H1 (cell line): ENCODE results near the gene KCTD15. TPM values are rescaled to one million over a fixed set of nuclear protein-coding genes. Genes with fewer than 3 reads are reported as not detected.

Experiments
- CTCF ChIA-PET: fragments of 300-600 bp; sonication (Branson Sonifier 250); formaldehyde crosslinking; loops from one replicate; lab custom pipeline; 2021; ENCODE audit not compliant: partially characterized antibody; lab: Charles Lee
- POLR2A ChIA-PET: fragments of 300-600 bp; sonication (Branson Sonifier 250); formaldehyde crosslinking; loops from one replicate; lab custom pipeline; 2021; ENCODE audit warnings: inconsistent platforms; ENCODE audit not compliant: partially characterized antibody; lab: Charles Lee
- DNase-seq, 2 experiments: peaks; one replicate each; pipeline versions ENCODE4 v3.0.0 to v3.0.0-alpha.2; 2010 to 2022; ENCODE audit warnings: low spot score in 2 of 2, low read depth in 1 of 2, mixed read lengths in 1 of 2
- FAIRE-seq: peaks from 2 replicates; lab custom pipeline; 2011; peaks lifted over from hg19 to GRCh38; lab: Jason Lieb, UNC
- H2AFZ ChIP-seq: 2 replicates; pipeline ENCODE4 v1.8.1; 2012; ENCODE audit warnings: low read length, inconsistent platforms
- H2AK5ac ChIP-seq: 2 replicates; pipeline ENCODE4 v1.6.1; 2013; ENCODE audit warnings: low read depth, low read length
- H2BK120ac ChIP-seq: replicated peaks from 2 replicates; pipeline ENCODE3; 2013; ENCODE audit warnings: low read depth, low read length, inconsistent platforms
- H2BK12ac ChIP-seq: 2 replicates; pipeline ENCODE4 v1.6.1; 2013; ENCODE audit warnings: low read depth, low read length
- H2BK15ac ChIP-seq: 2 replicates; pipeline ENCODE4 v1.6.1; 2013; ENCODE audit warnings: low read length
- H2BK20ac ChIP-seq: 2 replicates; pipeline ENCODE4 v1.6.1; 2013; ENCODE audit warnings: low read length
- H2BK5ac ChIP-seq: 2 replicates; pipeline ENCODE4 v1.6.1; 2013; ENCODE audit warnings: low read depth, low read length
- H3K14ac ChIP-seq: 2 replicates; pipeline ENCODE4 v1.6.1; 2013; ENCODE audit warnings: inconsistent platforms; ENCODE audit not compliant: insufficient read length
- H3K18ac ChIP-seq: 2 replicates; pipeline ENCODE4 v1.6.1; 2013; ENCODE audit warnings: low read length; ENCODE audit errors: extremely low read depth
- H3K23ac ChIP-seq: 2 replicates; pipeline ENCODE4 v1.6.1; 2013; ENCODE audit warnings: inconsistent platforms; ENCODE audit not compliant: insufficient read length
- H3K23me2 ChIP-seq: 2 replicates; pipeline ENCODE4 v1.6.1; 2013; ENCODE audit warnings: low read depth, low read length
- H3K27ac ChIP-seq: 2 replicates; pipeline ENCODE4 v1.6.1; 2011; ENCODE audit warnings: low read depth, low read length, inconsistent platforms
- H3K27me3 ChIP-seq, 4 experiments: replicated peaks in 1 of 4; 1 replicate in 1 of 4; 2 replicates in 3 of 4; pipeline versions ENCODE4 v1.6.1 to v1.8.1; 2011 to 2013; ENCODE audit warnings: low read length in 3 of 4, mild to moderate bottlenecking in 3 of 4, inconsistent platforms in 2 of 4, mixed read lengths in 2 of 4, moderate library complexity in 1 of 4; ENCODE audit not compliant: control insufficient read depth in 3 of 4, insufficient read depth in 3 of 4; ENCODE audit errors: extremely low read depth in 1 of 4
- H3K36me3 ChIP-seq, 4 experiments: 2 replicates each; pipeline versions ENCODE4 v1.6.1 to v1.8.1; 2011 to 2013; ENCODE audit warnings: mild to moderate bottlenecking in 4 of 4, low read length in 3 of 4, moderate library complexity in 2 of 4, control low read depth in 1 of 4, inconsistent platforms in 1 of 4; ENCODE audit not compliant: insufficient read depth in 4 of 4, control insufficient read depth in 2 of 4
- H3K4ac ChIP-seq: replicated peaks from 2 replicates; pipeline ENCODE3; 2013; ENCODE audit warnings: low read length, low read depth, mixed read lengths, inconsistent platforms; ENCODE audit not compliant: insufficient read length
- H3K4me1 ChIP-seq, 4 experiments: replicated peaks in 1 of 4; 1 replicate in 1 of 4; 2 replicates in 3 of 4; pipeline versions ENCODE4 v1.6.1 to v1.8.1; 2011 to 2013; ENCODE audit warnings: low read length in 3 of 4, inconsistent platforms in 2 of 4, mixed read lengths in 1 of 4; ENCODE audit not compliant: insufficient read depth in 4 of 4, control insufficient read depth in 3 of 4
- H3K4me2 ChIP-seq, 2 experiments: 2 replicates each; pipeline versions ENCODE4 v1.6.1 to v1.8.1; 2011 to 2013; ENCODE audit warnings: low read depth in 2 of 2, low read length in 2 of 2, control low read depth in 1 of 2, inconsistent platforms in 1 of 2, mild to moderate bottlenecking in 1 of 2; ENCODE audit not compliant: insufficient read depth in 1 of 2
- H3K4me3 ChIP-seq, 4 experiments: fragments of 200-600, 300-600 bp in 1 of 4; sonication (generic), shearing (Covaris generic), sonication (Bioruptor Twin) in 1 of 4; 2 replicates each; pipeline versions ENCODE4 v1.5.1 to v1.8.1; 2011 to 2016; ENCODE audit warnings: low read length in 4 of 4, low read depth in 3 of 4, control low read depth in 2 of 4, inconsistent platforms in 2 of 4, mild to moderate bottlenecking in 2 of 4, mixed read lengths in 1 of 4, moderate library complexity in 1 of 4; ENCODE audit not compliant: insufficient read depth in 2 of 4; ENCODE audit errors: extremely low read depth in 1 of 4
- H3K56ac ChIP-seq: replicated peaks from 2 replicates; pipeline ENCODE3; 2013; ENCODE audit warnings: low read depth, mild to moderate bottlenecking, mixed read lengths, low read length, inconsistent platforms; ENCODE audit not compliant: insufficient read length
- H3K79me1 ChIP-seq: 2 replicates; pipeline ENCODE4 v1.6.1; 2013; ENCODE audit warnings: low read depth, low read length, control low read depth
- H3K79me2 ChIP-seq, 2 experiments: 2 replicates each; pipeline versions ENCODE4 v1.6.1 to v1.8.1; 2012 to 2013; ENCODE audit warnings: low read length in 2 of 2, mild to moderate bottlenecking in 2 of 2, inconsistent platforms in 1 of 2; ENCODE audit not compliant: insufficient read depth in 2 of 2, control insufficient read depth in 1 of 2
- H3K9ac ChIP-seq, 4 experiments: replicated peaks in 1 of 4; 1 replicate in 1 of 4; 2 replicates in 3 of 4; pipeline versions ENCODE4 v1.6.1 to v1.8.1; 2011 to 2013; ENCODE audit warnings: low read depth in 3 of 4, low read length in 3 of 4, control low read depth in 2 of 4, mild to moderate bottlenecking in 2 of 4, moderate library complexity in 2 of 4, inconsistent platforms in 1 of 4; ENCODE audit errors: extremely low read depth in 1 of 4
- H3K9me3 ChIP-seq, 2 experiments: 2 replicates each; pipeline versions ENCODE4 v1.6.1 to v1.8.1; 2012 to 2013; ENCODE audit warnings: mild to moderate bottlenecking in 2 of 2, moderate library complexity in 2 of 2, control low read depth in 1 of 2, inconsistent platforms in 1 of 2, low read depth in 1 of 2, low read length in 1 of 2, mixed read lengths in 1 of 2; ENCODE audit not compliant: insufficient read depth in 2 of 2
- H4K20me1 ChIP-seq, 2 experiments: replicated peaks in 1 of 2; 2 replicates each; pipeline versions ENCODE3 to v1.8.1; 2011 to 2013; ENCODE audit warnings: inconsistent platforms in 2 of 2, low read length in 2 of 2, mild to moderate bottlenecking in 1 of 2; ENCODE audit not compliant: insufficient read depth in 2 of 2, control insufficient read depth in 1 of 2
- H4K5ac ChIP-seq: 2 replicates; pipeline ENCODE4 v1.6.1; 2013; ENCODE audit warnings: low read length, low read depth, mixed read lengths, inconsistent platforms; ENCODE audit not compliant: insufficient read length
- H4K8ac ChIP-seq: 2 replicates; pipeline ENCODE4 v1.8.0; 2013; ENCODE audit warnings: mild to moderate bottlenecking, moderate library complexity, low read length, inconsistent platforms; ENCODE audit not compliant: insufficient read depth; ENCODE audit errors: extremely low read depth
- H4K91ac ChIP-seq: replicated peaks from 2 replicates; pipeline ENCODE3; 2013; ENCODE audit warnings: low read length, mixed read lengths, inconsistent platforms; ENCODE audit not compliant: insufficient read length
- CEBPB ChIP-seq: IDR thresholded peaks from 2 replicates; pipeline ENCODE4 v1.6.1; 2012; ENCODE audit warnings: low read depth, low read length
- EGR1 ChIP-seq: IDR thresholded peaks from 2 replicates; pipeline ENCODE4 v1.6.1; 2011; ENCODE audit warnings: low read depth, low read length, borderline replicate concordance
- EZH2 ChIP-seq: fragments of 200-600 bp; sonication (generic); IDR thresholded peaks from 2 replicates; pipeline ENCODE4 v1.7.1; 2012; ENCODE audit warnings: low read depth, mild to moderate bottlenecking, moderate library complexity, low read length, inconsistent platforms; ENCODE audit not compliant: severe bottlenecking
- GABPA ChIP-seq: IDR thresholded peaks from 2 replicates; pipeline ENCODE4 v1.6.1; 2011; ENCODE audit warnings: mild to moderate bottlenecking, low read length, moderate library complexity, borderline replicate concordance; ENCODE audit not compliant: insufficient read depth
- POLR2AphosphoS5 ChIP-seq: IDR thresholded peaks from 2 replicates; pipeline ENCODE4 v1.6.1; 2011; ENCODE audit warnings: low read depth, low read length
- SIX5 ChIP-seq: IDR thresholded peaks from 2 replicates; pipeline ENCODE4 v1.6.1; 2011; ENCODE audit warnings: mild to moderate bottlenecking, low read depth, low read length
- WGBS, 2 experiments: shearing (Covaris generic) in 1 of 2; methylation state at CpG; one replicate each; pipeline versions ENCODE4 v1.1.6 to v1.1.7; 2013 to 2015; ENCODE audit warnings: low lambda C conversion rate in 2 of 2, mixed read lengths in 2 of 2, inconsistent platforms in 1 of 2, low coverage in 1 of 2, missing lambda C conversion rate in 1 of 2; ENCODE audit not compliant: insufficient replicate concordance in 2 of 2, insufficient coverage in 1 of 2, insufficient read length in 1 of 2; ENCODE audit errors: extremely low coverage in 1 of 2, missing lambda C conversion rate in 1 of 2; 5-methylcytosine and 5-hydroxymethylcytosine counted together
- polyA plus RNA-seq, 7 experiments: library from polyadenylated mRNA; depleted of rRNA in 3 of 7; stranded (reverse) in 5 of 7; unstranded in 2 of 7; fragments of >200 nt in 5 of 7; fragments of 200-250 nt in 2 of 7; gene quantifications; 1 replicate in 5 of 7; 2 replicates in 1 of 7; 4 replicates in 1 of 7; pipeline versions ENCODE4 v1.2.1 to v1.2.3, GENCODE V29; 2011 to 2013; ENCODE audit warnings: missing spikeins in 2 of 7, mixed read lengths in 2 of 7
- total RNA-seq: library from RNA; stranded (reverse); fragmentation: NEBNext Ultra II Directional; extraction: Animal tissue kit (Norgen Biotek cat#: 25700); gene quantifications from 2 replicates; pipeline ENCODE4 v1.2.1, GENCODE V29; 2021
- TF ChIP-seq, protein P1 (sequence below): IDR thresholded peaks from 2 replicates; pipeline ENCODE4 v1.6.1; 2012; ENCODE audit warnings: inconsistent platforms

The KCTD15 gene
- total and polyA plus RNA-seq, 2 of the 8 experiments (the other 6 are each of a cell fraction or from before 2014, with no cell fraction given), result 25.1 to 27.0 TPM

DNA sequence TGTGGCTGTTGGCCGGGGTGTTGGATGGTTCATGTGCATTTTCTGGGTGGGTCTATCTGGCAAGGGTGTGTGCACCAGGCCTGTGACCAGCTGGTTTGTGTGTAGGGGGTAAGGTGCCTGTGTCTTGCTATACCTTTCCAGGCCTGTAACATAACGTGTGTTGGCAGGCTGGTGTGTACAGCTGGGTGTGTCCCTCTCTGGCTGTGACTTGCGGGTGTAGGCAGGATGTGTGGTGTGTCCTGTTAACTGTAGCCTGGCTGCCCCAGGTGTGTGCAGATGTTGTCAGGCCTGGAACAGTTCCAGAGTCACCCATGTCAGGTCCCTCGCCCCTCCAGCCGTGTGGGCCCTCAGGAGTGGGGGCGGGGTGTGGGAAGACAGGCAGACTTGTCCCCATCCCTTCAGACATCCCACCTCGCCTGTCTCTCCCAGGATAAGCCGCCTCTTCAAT is 9.8 kb downstream of the KCTD15 start:
- Histone ChIP-seq H3K27me3 (no peaks in the 10 kb centered on the region), H2BK120ac (no peak overlapping the region), H3K4me2 (no peak overlapping the region), H2BK12ac (no peak overlapping the region), H3K79me2 (no peaks in the 10 kb centered on the region; a peak in 1 of 4 replicates), H2BK20ac (no peak overlapping the region), H2AK5ac (0 out of 2 replicates have a peak overlapping the region, but pooled peaks have one; percentile 13), H3K4me1 (no peaks in the 10 kb centered on the region), H2AFZ (no peak overlapping the region), H4K91ac (no peak overlapping the region), H3K23me2 (no peaks in the 10 kb centered on the region), H3K23ac (no peak overlapping the region), H3K36me3 (peaks cover 5 to 26% (median 18%) of the 10 kb centered on the region in 4 experiments; a peak in 6 of 8 replicates), H3K56ac (no peak overlapping the region), H3K27ac (no peak overlapping the region), H3K14ac (no peak overlapping the region), H4K20me1 (peaks cover 12 to 15% of the 10 kb centered on the region in 2 experiments), H3K4me3 (no peak overlapping the region), H3K9me3 (no peaks in the 10 kb centered on the region), H3K18ac (no peak overlapping the region), H4K8ac (peak overlapping the region; percentile 51; the same call in 1 of the 2 replicates), H2BK5ac (no peak overlapping the region; the same call in 1 of the 2 replicates), H3K4ac (no peak overlapping the region), H2BK15ac (no peak overlapping the region), H3K9ac (no peak overlapping the region), H4K5ac (no peak overlapping the region), H3K79me1 (peaks cover 3% of the 10 kb centered on the region; the same call in 1 of the 2 replicates)
- ChIA-PET CTCF (interaction anchor here (0.8 to 1.3 kb wide), 2 partner anchors 11 to 28 kb away, joined by 3 read pairs; no protein-coding TSS in a partner anchor), POLR2A (interaction anchor here (0.9 to 1.2 kb wide), 2 partner anchors 8 to 11 kb away, joined by 3 read pairs; no protein-coding TSS in a partner anchor)
- 93% methylated on average over 8 of the region's 8 CpGs; no CpG with 5 or more reads in 1 of the 2 experiments for WGBS, 2 experiments
- DNase-seq, result no peak
- TF ChIP-seq GABPA (no peak), EGR1 (no peak), POLR2AphosphoS5 (no peak), CEBPB (no peak), EZH2 (no peak), SIX5 (no peak)
- TF ChIP-seq, protein P1, sequence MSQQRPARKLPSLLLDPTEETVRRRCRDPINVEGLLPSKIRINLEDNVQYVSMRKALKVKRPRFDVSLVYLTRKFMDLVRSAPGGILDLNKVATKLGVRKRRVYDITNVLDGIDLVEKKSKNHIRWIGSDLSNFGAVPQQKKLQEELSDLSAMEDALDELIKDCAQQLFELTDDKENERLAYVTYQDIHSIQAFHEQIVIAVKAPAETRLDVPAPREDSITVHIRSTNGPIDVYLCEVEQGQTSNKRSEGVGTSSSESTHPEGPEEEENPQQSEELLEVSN, result no peak
- FAIRE-seq, result no peak
